Measurements from ENCODE around the gene PDHX.

The PDHX gene

DNA sequence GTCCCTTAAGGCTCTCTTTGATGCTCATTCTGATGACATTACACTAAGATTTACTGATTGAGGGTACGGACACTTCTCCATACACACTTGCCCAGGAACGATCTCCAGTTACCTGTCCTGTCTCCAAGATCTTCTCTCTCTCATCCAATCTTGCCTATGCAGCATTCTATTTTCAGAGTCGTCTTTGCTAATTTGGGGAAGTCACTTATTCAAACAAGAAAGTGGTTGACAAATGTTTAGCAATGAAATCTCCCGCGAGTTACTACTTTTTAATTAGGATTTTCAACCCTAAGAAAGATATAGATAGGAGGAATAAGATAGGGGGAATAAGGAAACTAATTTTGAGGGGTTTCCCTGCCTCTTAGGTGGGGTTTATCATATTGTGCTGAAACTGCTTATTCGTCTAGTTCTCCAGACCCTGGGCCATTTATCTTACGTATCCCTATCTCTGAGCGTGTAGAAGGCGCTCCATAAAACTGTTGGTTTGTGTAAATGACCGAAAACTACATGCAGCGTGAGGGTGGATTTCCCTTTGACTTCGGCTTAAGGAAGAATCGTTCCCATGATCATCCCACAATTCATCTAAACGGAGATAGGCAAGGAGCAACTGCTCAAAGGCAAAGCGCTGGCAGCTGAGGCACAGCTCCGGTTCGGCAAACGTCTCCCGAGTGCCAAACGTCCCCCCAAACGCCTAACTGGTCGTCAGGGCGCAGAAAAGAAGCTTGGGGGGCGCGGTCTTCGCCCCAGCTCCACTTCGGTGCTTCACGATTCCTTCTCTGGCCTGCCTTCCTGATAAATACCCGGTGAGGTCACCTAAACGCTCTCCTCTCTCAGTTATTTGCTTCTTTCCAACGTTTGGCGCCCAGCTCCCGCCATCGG is 1.0 kb upstream of the PDHX start:
- H3K4me2 ChIP-seq (ENCODE audit: insufficient read depth, low read length, poor library complexity, severe bottlenecking), result peak overlapping the region; percentile 63
- H3K18ac ChIP-seq (ENCODE audit: low read length), result peak overlapping the region; percentile 99
- H3K9ac ChIP-seq (ENCODE audit: low read depth, low read length, poor library complexity), result peak overlapping the region; percentile 92
- H3K9me3 ChIP-seq (replicated peaks in 1 of 2; ENCODE audit: control insufficient read depth in 2 of 2, insufficient read depth in 1 of 2, low read depth in 1 of 2, low read length in 2 of 2), result peaks cover 0 to 6% of the 10 kb centered on the region in 2 donors
- no peak overlapping the region for H3K14ac ChIP-seq (ENCODE audit: low read length)
- no peak for DNase-seq (ENCODE audit: low spot score)
- no peak overlapping the region for H3K4ac ChIP-seq (ENCODE audit: low read length)
- peak overlapping the region; percentile 84 for H2BK5ac ChIP-seq (ENCODE audit: low read length)
- peak overlapping the region; percentile 96 for H3K23ac ChIP-seq (ENCODE audit: low read depth, low read length, poor library complexity)
- H3K27ac ChIP-seq (replicated peaks; ENCODE audit: low read length), result peak overlapping the region; percentile 95
- peaks cover 0 to 47% of the 10 kb centered on the region in 2 donors for H3K36me3 ChIP-seq (replicated peaks in 1 of 2; ENCODE audit: control insufficient read depth in 2 of 2, insufficient read depth in 2 of 2, low read length in 2 of 2)
- peaks cover 0 to 2% of the 10 kb centered on the region in 2 donors for H3K4me1 ChIP-seq (ENCODE audit: control insufficient read depth in 2 of 2, insufficient read depth in 1 of 2, low read depth in 1 of 2, low read length in 2 of 2)
- no CpG with 5 or more reads among the region's 34 CpGs for WGBS, 2 donors (ENCODE audit: extremely low coverage in 2 of 2, insufficient read length in 2 of 2, insufficient replicate concordance in 1 of 2)
- no peak overlapping the region for H2BK120ac ChIP-seq (ENCODE audit: low read depth, low read length)
- H3K79me1 ChIP-seq (ENCODE audit: low read depth, low read length), result peaks cover 2% of the 10 kb centered on the region
- peak overlapping the region; percentile 69 to 90 for H3K4me3 ChIP-seq (ENCODE audit: low read length in 2 of 2)
- no peak overlapping the region for H2BK15ac ChIP-seq (ENCODE audit: low read length)
- H2AFZ ChIP-seq (ENCODE audit: low read length), result peak overlapping the region; percentile 99
- peak overlapping the region; percentile 61 for H2AK5ac ChIP-seq (ENCODE audit: low read depth, low read length)
- no peak overlapping the region for H2BK12ac ChIP-seq (ENCODE audit: low read length)
- no peak overlapping the region for H4K8ac ChIP-seq (ENCODE audit: low read depth, low read length)
- no peak overlapping the region for H4K91ac ChIP-seq (ENCODE audit: low read depth, low read length, poor library complexity)
- no peaks in the 10 kb centered on the region for H3K27me3 ChIP-seq (ENCODE audit: control insufficient read depth in 3 of 3, insufficient read depth in 3 of 3, low read depth in 1 of 3, low read length in 3 of 3)

- Histone ChIP-seq H3K4me1 (ENCODE audit: control insufficient read depth in 2 of 2, insufficient read depth in 1 of 2, low read depth in 1 of 2, low read length in 2 of 2) (peaks cover 0 to 2% of the 10 kb centered on the region in 2 donors), H3K79me1 (ENCODE audit: low read depth, low read length) (peaks cover 2% of the 10 kb centered on the region), H3K36me3 (replicated peaks in 1 of 2; ENCODE audit: control insufficient read depth in 2 of 2, insufficient read depth in 2 of 2, low read length in 2 of 2) (peaks cover 0 to 51% of the 10 kb centered on the region in 2 donors), H3K4me3 (ENCODE audit: low read length in 2 of 2) (peak overlapping the region; percentile 69 to 96), H2BK12ac (ENCODE audit: low read length) (no peak overlapping the region), H3K23ac (ENCODE audit: low read depth, low read length, poor library complexity) (peak overlapping the region; percentile 98), H2BK5ac (ENCODE audit: low read length) (peak overlapping the region; percentile 87), H3K9ac (ENCODE audit: low read depth, low read length, poor library complexity) (peak overlapping the region; percentile 90), H3K4ac (ENCODE audit: low read length) (no peak overlapping the region), H4K8ac (ENCODE audit: low read depth, low read length) (peak overlapping the region; percentile 87), H3K14ac (ENCODE audit: low read length) (no peak overlapping the region), H2AFZ (ENCODE audit: low read length) (peak overlapping the region; percentile 99), H4K91ac (ENCODE audit: low read depth, low read length, poor library complexity) (no peak overlapping the region), H2BK15ac (ENCODE audit: low read length) (peak overlapping the region; percentile 41), H3K4me2 (ENCODE audit: insufficient read depth, low read length, poor library complexity, severe bottlenecking) (peak overlapping the region; percentile 91), H3K27me3 (ENCODE audit: control insufficient read depth in 3 of 3, insufficient read depth in 3 of 3, low read depth in 1 of 3, low read length in 3 of 3) (no peaks in the 10 kb centered on the region), H3K9me3 (replicated peaks in 1 of 2; ENCODE audit: control insufficient read depth in 2 of 2, insufficient read depth in 1 of 2, low read depth in 1 of 2, low read length in 2 of 2) (peaks cover 0 to 6% of the 10 kb centered on the region in 2 donors), H3K27ac (replicated peaks; ENCODE audit: low read length) (peak overlapping the region; percentile 87), H3K18ac (ENCODE audit: low read length) (peak overlapping the region; percentile 98), H2BK120ac (ENCODE audit: low read depth, low read length) (no peak overlapping the region), H2AK5ac (ENCODE audit: low read depth, low read length) (peak overlapping the region; percentile 69)
- no peak for DNase-seq (ENCODE audit: low spot score)
- WGBS, 2 donors (ENCODE audit: extremely low coverage in 2 of 2, insufficient read length in 2 of 2, insufficient replicate concordance in 1 of 2), result no CpG with 5 or more reads among the region's 23 CpGs
These were observed 689 bp downstream of the PDHX start for GRCh38 chr11:34916843-34917770.

GRCh38 chr11:34921156-34921555 is 4.7 kb downstream of the PDHX start:
- H3K4ac ChIP-seq (ENCODE audit: low read length), result no peak overlapping the region
- H3K27me3 ChIP-seq (ENCODE audit: control insufficient read depth in 3 of 3, insufficient read depth in 3 of 3, low read depth in 1 of 3, low read length in 3 of 3), result no peaks in the 10 kb centered on the region
- peaks cover 2% of the 10 kb centered on the region for H3K79me1 ChIP-seq (ENCODE audit: low read depth, low read length)
- no peak overlapping the region for H3K18ac ChIP-seq (ENCODE audit: low read length)
- no peak overlapping the region for H2BK12ac ChIP-seq (ENCODE audit: low read length)
- no peak overlapping the region for H3K4me2 ChIP-seq (ENCODE audit: insufficient read depth, low read length, poor library complexity, severe bottlenecking)
- peaks cover 0 to 26% of the 10 kb centered on the region in 2 donors for H3K36me3 ChIP-seq (replicated peaks in 1 of 2; ENCODE audit: control insufficient read depth in 2 of 2, insufficient read depth in 2 of 2, low read length in 2 of 2)
- H3K4me1 ChIP-seq (ENCODE audit: control insufficient read depth in 2 of 2, insufficient read depth in 1 of 2, low read depth in 1 of 2, low read length in 2 of 2), result no peaks in the 10 kb centered on the region
- no peak overlapping the region for H3K23ac ChIP-seq (ENCODE audit: low read depth, low read length, poor library complexity)
- H2BK15ac ChIP-seq (ENCODE audit: low read length), result no peak overlapping the region
- no peak overlapping the region for H3K14ac ChIP-seq (ENCODE audit: low read length)
- no peak for DNase-seq (ENCODE audit: low spot score)
- no peak overlapping the region for H4K8ac ChIP-seq (ENCODE audit: low read depth, low read length)
- no peak overlapping the region for H2AFZ ChIP-seq (ENCODE audit: low read length)
- no peak overlapping the region for H3K27ac ChIP-seq (replicated peaks; ENCODE audit: low read length)
- H2AK5ac ChIP-seq (ENCODE audit: low read depth, low read length), result no peak overlapping the region
- no CpG with 5 or more reads among the region's 4 CpGs for whole genome bisulfite sequencing, 2 donors (ENCODE audit: extremely low coverage in 2 of 2, insufficient read length in 2 of 2, insufficient replicate concordance in 1 of 2)
- H2BK120ac ChIP-seq (ENCODE audit: low read depth, low read length), result no peak overlapping the region
- H3K9ac ChIP-seq (ENCODE audit: low read depth, low read length, poor library complexity), result no peak overlapping the region
- no peaks in the 10 kb centered on the region for H3K9me3 ChIP-seq (replicated peaks in 1 of 2; ENCODE audit: control insufficient read depth in 2 of 2, insufficient read depth in 1 of 2, low read depth in 1 of 2, low read length in 2 of 2)
- no peak overlapping the region for H3K4me3 ChIP-seq (ENCODE audit: low read length in 2 of 2)
- H2BK5ac ChIP-seq (ENCODE audit: low read length), result no peak overlapping the region
- no peak overlapping the region for H4K91ac ChIP-seq (ENCODE audit: low read depth, low read length, poor library complexity)
